MCF 10A (cell line): ENCODE data around the gene CRNKL1. TPM values are rescaled to one million over a fixed set of nuclear protein-coding genes. Genes with fewer than 3 reads are reported as not detected.

Experiments
- BruUV-seq: library from RNA; stranded (reverse); fragments of 400-500 nt; replicated peaks from 2 replicates; lab custom pipeline; 2021; lab: Mats Ljungman, UMichigan
- CTCF ChIA-PET: fragments of 300-600 bp; sonication (Branson Sonifier 250); formaldehyde crosslinking; extraction: SDS; loops from one replicate; lab custom pipeline; 2021; ENCODE audit warnings: antibody characterized with exemption, inconsistent platforms; lab: Yijun Ruan, JAX
- POLR2A ChIA-PET: fragments of 300-600, 350-650 bp; sonication (Branson Sonifier 250); formaldehyde crosslinking; extraction: SDS; loops from one replicate; lab custom pipeline; 2020; ENCODE audit warnings: antibody characterized with exemption, inconsistent platforms; lab: Yijun Ruan, JAX
- DNase-seq: peaks from one replicate; pipeline ENCODE4 v3.0.0-alpha.2; 2018; ENCODE audit not compliant: unreplicated experiment
- H3K27ac Mint-ChIP-seq: one replicate; pipeline ENCODE4 v1.8.0; 2022; ENCODE audit warnings: mild to moderate bottlenecking, low read depth, mixed read lengths; ENCODE audit not compliant: unreplicated experiment
- H3K27me3 Mint-ChIP-seq: one replicate; pipeline ENCODE4 v1.8.0; 2022; ENCODE audit warnings: mixed read lengths; ENCODE audit not compliant: insufficient read depth, unreplicated experiment
- H3K36me3 Mint-ChIP-seq: one replicate; pipeline ENCODE4 v1.8.0; 2022; ENCODE audit warnings: mild to moderate bottlenecking, moderate library complexity, mixed read lengths; ENCODE audit not compliant: insufficient read depth, unreplicated experiment
- H3K4me1 Mint-ChIP-seq: one replicate; pipeline ENCODE4 v1.8.0; 2022; ENCODE audit warnings: mixed read lengths; ENCODE audit not compliant: insufficient read depth, unreplicated experiment
- H3K4me3 Mint-ChIP-seq: one replicate; pipeline ENCODE4 v1.8.0; 2022; ENCODE audit warnings: mild to moderate bottlenecking, moderate library complexity, mixed read lengths; ENCODE audit not compliant: unreplicated experiment
- H3K9me3 Mint-ChIP-seq: one replicate; pipeline ENCODE4 v1.8.0; 2022; ENCODE audit warnings: mixed read lengths; ENCODE audit not compliant: unreplicated experiment
- CTCF ChIP-seq: fragments of 200-600 bp; IDR thresholded peaks from one replicate; pipeline ENCODE4 v1.8.0; 2022; ENCODE audit warnings: antibody characterized with exemption, mild to moderate bottlenecking; ENCODE audit not compliant: unreplicated experiment
- intact Hi-C: fragments of 100-400 bp; cut with micrococcal nuclease; formaldehyde crosslinking; loops from 2 replicates; pipeline ENCODE4 v1.14.1; 2022
- total RNA-seq: library from RNA; stranded (reverse); gene quantifications from 2 replicates; pipeline ENCODE4 v1.2.3, GENCODE V29; 2022

CRNKL1 gene
- total RNA-seq, 1 experiment from 2014 or later, result 20.1 TPM

DNA sequence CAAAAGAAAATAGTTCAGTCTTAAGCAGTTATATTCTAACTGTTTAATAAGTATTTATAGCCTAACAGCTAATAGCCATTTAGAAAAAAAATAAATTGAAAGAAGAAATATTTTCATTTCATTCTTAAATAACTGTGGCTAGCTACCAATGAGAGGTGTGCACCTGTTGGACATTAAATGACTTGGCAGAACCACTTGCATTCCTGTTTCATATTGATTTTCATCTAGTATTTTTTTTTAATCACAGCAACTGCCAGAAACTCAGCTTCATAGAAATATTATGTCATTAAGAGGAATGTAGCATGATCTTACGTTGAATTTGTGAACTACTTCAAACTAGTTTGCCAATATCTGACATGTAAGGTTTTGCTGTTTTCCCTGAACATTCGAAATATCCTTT is 25.0 kb downstream of the CRNKL1 start:
- POLR2A ChIA-PET, result interaction anchor here (0.5 to 3.7 kb wide), 10 partner anchors 9 to 1266 kb away, joined by 3 to 37 read pairs (median 4); partner anchors contain the start of genes CFAP61, CRNKL1 and NAA20
- Mint-ChIP-seq H3K9me3 (no peaks in the 10 kb centered on the region), H3K36me3 (peaks cover 65% of the 10 kb centered on the region), H3K4me1 (no peaks in the 10 kb centered on the region), H3K4me3 (no peak overlapping the region), H3K27me3 (no peaks in the 10 kb centered on the region), H3K27ac (peak overlapping the region; percentile 12)
- no TSS peak for BruUV-seq
- no peak for DNase-seq
- CTCF ChIA-PET, result interaction anchor here (0.5 to 3.0 kb wide), 11 partner anchors 10 to 1598 kb away, joined by 3 to 10 read pairs (median 4); partner anchors contain the start of genes CRNKL1 and NAA20
- TF ChIP-seq CTCF, result no peak
- intact Hi-C loops, result no loop called here

DNA sequence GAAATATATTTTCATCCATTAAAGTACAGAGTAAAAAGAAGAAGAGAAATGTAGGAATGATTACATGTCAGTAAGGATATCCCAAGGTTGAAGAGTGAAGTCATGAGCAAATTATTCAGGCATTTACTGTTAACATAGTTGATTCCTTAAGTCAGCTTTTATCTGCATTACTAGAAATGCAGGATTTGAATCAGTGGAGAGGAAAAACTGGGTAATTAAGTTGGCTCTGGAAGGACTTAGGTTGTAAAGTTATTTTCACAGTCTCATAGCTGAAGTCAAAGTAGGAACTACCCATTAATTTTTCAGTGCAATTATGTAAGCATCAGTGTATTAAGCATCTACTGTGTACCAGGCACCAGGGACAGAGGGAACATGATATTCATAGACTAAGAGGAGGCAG is 27.3 kb downstream of the CRNKL1 start:
- no peak for TF ChIP-seq CTCF
- DNase-seq, result no peak
- Mint-ChIP-seq H3K27me3 (no peaks in the 10 kb centered on the region), H3K4me1 (peaks cover 19% of the 10 kb centered on the region), H3K27ac (peak overlapping the region; percentile 3), H3K9me3 (no peaks in the 10 kb centered on the region), H3K36me3 (peaks cover 46% of the 10 kb centered on the region), H3K4me3 (no peak overlapping the region)
- POLR2A ChIA-PET, result interaction anchor here (2.0 kb wide), 1 partner anchor 50 kb away, joined by 7 read pairs; no protein-coding TSS in a partner anchor
- CTCF ChIA-PET, result no interaction called here
- intact Hi-C loops, result no loop called here
- BruUV-seq, result no TSS peak

DNA sequence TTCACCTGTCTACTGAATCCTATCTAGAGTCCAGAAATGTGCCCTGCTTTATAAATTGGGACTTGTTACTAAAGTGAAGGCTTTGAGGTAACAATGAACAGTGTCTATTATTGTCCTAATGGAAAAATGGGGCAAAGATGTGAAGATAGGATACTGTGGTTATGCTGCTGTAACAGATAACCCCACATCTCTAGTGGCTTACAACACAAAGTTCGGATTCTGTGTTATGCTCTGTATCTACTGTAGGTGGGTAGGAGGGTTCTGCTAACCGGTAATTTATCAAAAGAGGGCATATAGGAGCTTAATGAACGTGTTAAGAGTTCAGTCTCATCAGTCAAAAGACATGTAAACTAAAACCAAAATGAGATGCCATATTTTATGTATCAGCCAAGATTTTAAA is 28.9 kb downstream of the CRNKL1 start:
- Mint-ChIP-seq H3K4me3 (no peak overlapping the region), H3K27me3 (no peaks in the 10 kb centered on the region), H3K9me3 (no peaks in the 10 kb centered on the region), H3K36me3 (peaks cover 34% of the 10 kb centered on the region), H3K4me1 (peaks cover 31% of the 10 kb centered on the region), H3K27ac (no peak overlapping the region)
- ChIA-PET CTCF (no interaction called here), POLR2A (interaction anchor here (1.2 kb wide), 1 partner anchor 36 kb away, joined by 3 read pairs; no protein-coding TSS in a partner anchor)
- BruUV-seq, result no TSS peak
- DNase-seq, result no peak
- intact Hi-C loops, result no loop called here
- no peak for TF ChIP-seq CTCF

- Mint-ChIP-seq H3K4me1 (peaks cover 36% of the 10 kb centered on the region), H3K27me3 (no peaks in the 10 kb centered on the region)
- POLR2A ChIA-PET, result interaction anchor here (0.5 to 7.4 kb wide), 4 partner anchors 12 to 59 kb away, joined by 3 to 67 read pairs (median 23); partner anchors contain the start of genes CFAP61 and CRNKL1
Observed at GRCh38 chr20:20022498-20022897, 29.8 kb downstream of the CRNKL1 start.

More at GRCh38 chr20:20022498-20022897, 29.8 kb downstream of the CRNKL1 start:
- Mint-ChIP-seq H3K9me3 (no peaks in the 10 kb centered on the region), H3K4me3 (no peak overlapping the region), H3K36me3 (peaks cover 25% of the 10 kb centered on the region), H3K27ac (no peak overlapping the region)
- CTCF ChIA-PET, result no interaction called here
- DNase-seq, result no peak
- intact Hi-C loops, result no loop called here
- BruUV-seq, result no TSS peak
- no peak for TF ChIP-seq CTCF
